ENCODE measurements around the gene SLC35E2B.

SLC35E2B gene

DNA sequence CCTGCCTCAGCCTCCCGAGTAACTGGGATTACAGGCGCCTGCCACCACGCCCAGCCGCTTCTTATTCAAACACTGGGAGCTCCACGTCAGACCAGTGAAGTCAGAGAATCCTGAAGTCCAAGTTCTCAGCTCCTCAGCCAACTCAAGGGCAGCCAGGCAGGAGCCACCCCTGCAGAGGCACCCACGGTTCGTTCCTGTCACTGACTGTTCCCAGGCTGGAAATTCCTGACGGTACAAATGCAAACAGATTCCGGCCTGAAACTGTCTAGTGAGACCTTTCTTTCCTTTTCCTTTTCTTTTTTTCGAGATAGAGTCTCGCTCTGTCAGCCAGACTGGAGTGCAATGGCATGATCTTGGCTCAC lies 11.7 kb downstream of the SLC35E2B start:
- Histone ChIP-seq H3K36me3 (ENCODE audit: control insufficient read depth in 1 of 2, insufficient read depth in 2 of 2, low read depth in 1 of 2, low read length in 2 of 2) (peaks cover 9 to 37% of the 10 kb centered on the region in 2 experiments), H3K4ac (ENCODE audit: low read depth in 1 of 2, low read length in 2 of 2) (no peak overlapping the region), H3K27me3 (ENCODE audit: control insufficient read depth in 1 of 2, insufficient read depth in 1 of 2, low read length in 2 of 2) (no peaks in the 10 kb centered on the region), H2BK12ac (ENCODE audit: low read length in 2 of 2) (no peak overlapping the region), H2BK5ac (ENCODE audit: low read depth, low read length, poor library complexity, severe bottlenecking) (no peak overlapping the region), H2BK120ac (ENCODE audit: low read depth, low read length) (no peak overlapping the region), H3K9ac (ENCODE audit: low read length) (no peak overlapping the region), H3K9me3 (ENCODE audit: control insufficient read depth, low read length) (no peaks in the 10 kb centered on the region), H4K91ac (ENCODE audit: low read length) (no peak overlapping the region), H3K4me3 (ENCODE audit: insufficient read depth in 1 of 2, low read depth in 1 of 2, low read length in 2 of 2) (no peak overlapping the region), H3K14ac (ENCODE audit: low read length in 2 of 2) (no peak overlapping the region), H2AFZ (ENCODE audit: low read depth, low read length) (no peak overlapping the region), H2AK5ac (ENCODE audit: low read length, severe bottlenecking) (no peak overlapping the region), H3K4me2 (ENCODE audit: low read length, poor library complexity, severe bottlenecking) (no peak overlapping the region), H3K79me1 (replicated peaks; ENCODE audit: low read length, poor library complexity, severe bottlenecking) (peaks cover 40% of the 10 kb centered on the region), H4K8ac (ENCODE audit: low read length) (no peak overlapping the region), H3K4me1 (ENCODE audit: control insufficient read depth, insufficient read depth, low read depth, low read length) (peaks cover 25% of the 10 kb centered on the region), H3K18ac (ENCODE audit: low read depth in 1 of 2, low read length in 2 of 2) (no peak overlapping the region), H3K27ac (ENCODE audit: low read length, poor library complexity, severe bottlenecking) (no peak overlapping the region), H2BK15ac (ENCODE audit: low read depth, poor library complexity, severe bottlenecking) (no peak overlapping the region), H3K23ac (ENCODE audit: low read length in 2 of 2) (no peak overlapping the region)
- DNase-seq: peak; percentile 23
- WGBS: 83% methylated on average over 11 of the region's 11 CpGs

GRCh38 chr1:1680031-1680911 lies 12.3 kb downstream of the SLC35E2B start:
- Histone ChIP-seq H2AK5ac (ENCODE audit: low read length, severe bottlenecking) (no peak overlapping the region), H3K4ac (ENCODE audit: low read depth in 1 of 2, low read length in 2 of 2) (no peak overlapping the region), H2BK120ac (ENCODE audit: low read depth, low read length) (no peak overlapping the region), H3K4me2 (ENCODE audit: low read length, poor library complexity, severe bottlenecking) (no peak overlapping the region), H2BK15ac (ENCODE audit: low read depth, poor library complexity, severe bottlenecking) (no peak overlapping the region), H3K14ac (ENCODE audit: low read length in 2 of 2) (no peak overlapping the region), H3K9ac (ENCODE audit: low read length) (no peak overlapping the region), H3K79me1 (replicated peaks; ENCODE audit: low read length, poor library complexity, severe bottlenecking) (peaks cover 40% of the 10 kb centered on the region), H4K8ac (ENCODE audit: low read length) (no peak overlapping the region), H3K36me3 (ENCODE audit: control insufficient read depth in 1 of 2, insufficient read depth in 2 of 2, low read depth in 1 of 2, low read length in 2 of 2) (peaks cover 9 to 37% of the 10 kb centered on the region in 2 experiments), H3K4me1 (ENCODE audit: control insufficient read depth, insufficient read depth, low read depth, low read length) (peaks cover 25% of the 10 kb centered on the region), H3K9me3 (ENCODE audit: control insufficient read depth, low read length) (no peaks in the 10 kb centered on the region), H3K4me3 (ENCODE audit: insufficient read depth in 1 of 2, low read depth in 1 of 2, low read length in 2 of 2) (no peak overlapping the region), H2BK5ac (ENCODE audit: low read depth, low read length, poor library complexity, severe bottlenecking) (no peak overlapping the region), H3K23ac (ENCODE audit: low read length in 2 of 2) (no peak overlapping the region), H2BK12ac (ENCODE audit: low read length in 2 of 2) (no peak overlapping the region), H4K91ac (ENCODE audit: low read length) (no peak overlapping the region), H3K18ac (ENCODE audit: low read depth in 1 of 2, low read length in 2 of 2) (no peak overlapping the region), H3K27me3 (ENCODE audit: control insufficient read depth in 1 of 2, insufficient read depth in 1 of 2, low read length in 2 of 2) (no peaks in the 10 kb centered on the region), H2AFZ (ENCODE audit: low read depth, low read length) (no peak overlapping the region), H3K27ac (ENCODE audit: low read length, poor library complexity, severe bottlenecking) (no peak overlapping the region)
- DNase-seq: no peak
- 97% methylated on average over 32 of the region's 32 CpGs for WGBS

DNA sequence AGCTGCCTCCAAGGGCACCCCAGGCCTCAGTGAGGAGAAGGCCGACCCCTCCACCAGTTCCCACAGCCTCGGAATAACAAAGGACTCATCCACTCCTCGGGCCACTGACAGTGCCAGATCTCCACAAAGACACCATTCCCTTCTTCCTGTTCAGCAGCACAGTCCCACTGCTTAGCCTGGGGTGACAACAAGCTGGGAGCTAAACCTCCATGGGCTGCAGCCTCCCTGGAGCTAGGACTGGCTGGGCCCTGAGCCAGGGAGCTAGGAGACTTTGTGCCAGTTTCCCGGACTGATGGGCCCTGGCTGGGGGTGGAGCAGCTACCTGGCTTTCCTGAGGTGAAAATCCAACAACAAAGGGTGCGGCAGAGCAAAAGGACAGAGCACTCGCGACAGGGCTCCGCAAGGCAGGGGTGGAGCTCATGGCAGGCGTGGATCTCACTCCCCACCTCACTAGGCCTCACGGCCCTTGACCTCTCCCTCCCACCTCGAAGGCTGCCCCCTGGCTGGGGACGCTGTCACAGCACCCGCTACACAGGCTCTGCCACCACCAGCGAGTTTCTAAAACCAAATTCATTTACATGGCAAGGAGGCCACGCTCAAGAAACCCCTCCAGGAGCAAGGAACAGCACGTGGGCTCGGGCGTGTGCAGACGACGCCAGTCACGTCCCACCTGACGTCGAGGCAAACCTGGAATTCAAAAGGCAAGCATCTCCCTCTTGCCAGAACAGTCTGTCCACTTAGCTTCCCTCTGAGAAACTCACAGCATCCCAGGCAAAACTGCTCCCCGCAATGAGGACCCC lies 13.8 kb downstream of the SLC35E2B start:
- Histone ChIP-seq H2BK5ac (ENCODE audit: low read depth, low read length, poor library complexity, severe bottlenecking) (no peak overlapping the region), H3K14ac (ENCODE audit: low read length in 2 of 2) (peak overlapping the region in 1 of 2 experiments; percentile 9), H3K4ac (ENCODE audit: low read depth in 1 of 2, low read length in 2 of 2) (no peak overlapping the region), H3K36me3 (ENCODE audit: control insufficient read depth in 1 of 2, insufficient read depth in 2 of 2, low read depth in 1 of 2, low read length in 2 of 2) (peaks cover 9 to 36% of the 10 kb centered on the region in 2 experiments), H3K9ac (ENCODE audit: low read length) (no peak overlapping the region), H2AK5ac (ENCODE audit: low read length, severe bottlenecking) (peak overlapping the region; percentile 27), H3K4me2 (ENCODE audit: low read length, poor library complexity, severe bottlenecking) (no peak overlapping the region), H2BK12ac (ENCODE audit: low read length in 2 of 2) (no peak overlapping the region), H4K8ac (ENCODE audit: low read length) (no peak overlapping the region), H3K27me3 (ENCODE audit: control insufficient read depth in 1 of 2, insufficient read depth in 1 of 2, low read length in 2 of 2) (no peaks in the 10 kb centered on the region), H3K27ac (ENCODE audit: low read length, poor library complexity, severe bottlenecking) (no peak overlapping the region), H3K9me3 (ENCODE audit: control insufficient read depth, low read length) (no peaks in the 10 kb centered on the region), H3K23ac (ENCODE audit: low read length in 2 of 2) (no peak overlapping the region), H3K79me1 (replicated peaks; ENCODE audit: low read length, poor library complexity, severe bottlenecking) (peaks cover 35% of the 10 kb centered on the region), H2AFZ (ENCODE audit: low read depth, low read length) (no peak overlapping the region), H2BK120ac (ENCODE audit: low read depth, low read length) (no peak overlapping the region), H4K91ac (ENCODE audit: low read length) (no peak overlapping the region), H2BK15ac (ENCODE audit: low read depth, poor library complexity, severe bottlenecking) (no peak overlapping the region), H3K4me3 (ENCODE audit: insufficient read depth in 1 of 2, low read depth in 1 of 2, low read length in 2 of 2) (no peak overlapping the region), H3K18ac (ENCODE audit: low read depth in 1 of 2, low read length in 2 of 2) (no peak overlapping the region), H3K4me1 (ENCODE audit: control insufficient read depth, insufficient read depth, low read depth, low read length) (peaks cover 25% of the 10 kb centered on the region)
- WGBS: 84% methylated on average over 24 of the region's 24 CpGs
- no peak for DNase-seq

All from mesenchymal stem cell (in vitro differentiated cells and primary cell).